ENCODE data around the gene ESPN. TPM values are rescaled to one million over a fixed set of nuclear protein-coding genes. Genes with fewer than 3 reads are reported as not detected.

ESPN gene
- total and polyA plus RNA-seq, 2 of the 8 experiments (the other 6 are each of a cell fraction or from before 2014, with no cell fraction given), result 5.2 to 16.3 TPM

DNA sequence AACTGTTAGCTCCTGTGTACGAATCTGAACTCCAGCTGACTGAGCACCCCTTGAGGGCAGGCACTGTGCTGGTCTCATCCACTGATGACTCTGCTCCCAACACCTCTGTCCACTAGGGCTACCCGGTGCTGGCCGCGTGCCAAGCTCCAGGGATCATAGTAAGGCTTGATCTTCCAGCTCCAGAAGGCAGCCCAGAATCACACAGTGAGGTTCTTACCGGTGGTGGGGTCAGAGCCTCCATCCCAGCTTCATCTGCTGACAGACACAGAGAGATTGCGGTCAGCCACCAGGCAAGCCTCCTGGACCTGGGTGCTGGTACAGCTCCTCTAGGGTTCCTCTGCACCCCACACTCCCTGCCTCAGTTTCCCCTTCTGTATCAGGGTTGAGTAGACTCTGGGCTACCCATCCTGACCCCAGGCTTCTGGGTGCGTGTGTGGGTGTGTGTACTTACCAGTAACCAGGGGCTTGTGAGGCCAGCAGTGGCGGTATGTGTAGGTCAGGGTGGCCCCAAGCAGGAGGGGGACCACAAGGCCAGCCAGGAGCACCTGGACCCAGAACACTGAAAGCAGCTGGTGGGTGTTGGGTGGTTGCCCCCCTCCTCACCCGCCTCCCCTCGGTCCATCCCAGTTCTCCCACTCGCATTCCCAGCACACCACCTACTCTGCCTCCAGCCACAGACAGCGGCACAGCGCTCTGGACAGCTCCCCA, 38.0 kb downstream of the ESPN start (continued):
- TF ChIP-seq CBX8 (IDR thresholded peaks at IDR 0.05; ENCODE audit: borderline replicate concordance, low read depth, low read length), result no peak
- TF ChIP-seq, protein P1, sequence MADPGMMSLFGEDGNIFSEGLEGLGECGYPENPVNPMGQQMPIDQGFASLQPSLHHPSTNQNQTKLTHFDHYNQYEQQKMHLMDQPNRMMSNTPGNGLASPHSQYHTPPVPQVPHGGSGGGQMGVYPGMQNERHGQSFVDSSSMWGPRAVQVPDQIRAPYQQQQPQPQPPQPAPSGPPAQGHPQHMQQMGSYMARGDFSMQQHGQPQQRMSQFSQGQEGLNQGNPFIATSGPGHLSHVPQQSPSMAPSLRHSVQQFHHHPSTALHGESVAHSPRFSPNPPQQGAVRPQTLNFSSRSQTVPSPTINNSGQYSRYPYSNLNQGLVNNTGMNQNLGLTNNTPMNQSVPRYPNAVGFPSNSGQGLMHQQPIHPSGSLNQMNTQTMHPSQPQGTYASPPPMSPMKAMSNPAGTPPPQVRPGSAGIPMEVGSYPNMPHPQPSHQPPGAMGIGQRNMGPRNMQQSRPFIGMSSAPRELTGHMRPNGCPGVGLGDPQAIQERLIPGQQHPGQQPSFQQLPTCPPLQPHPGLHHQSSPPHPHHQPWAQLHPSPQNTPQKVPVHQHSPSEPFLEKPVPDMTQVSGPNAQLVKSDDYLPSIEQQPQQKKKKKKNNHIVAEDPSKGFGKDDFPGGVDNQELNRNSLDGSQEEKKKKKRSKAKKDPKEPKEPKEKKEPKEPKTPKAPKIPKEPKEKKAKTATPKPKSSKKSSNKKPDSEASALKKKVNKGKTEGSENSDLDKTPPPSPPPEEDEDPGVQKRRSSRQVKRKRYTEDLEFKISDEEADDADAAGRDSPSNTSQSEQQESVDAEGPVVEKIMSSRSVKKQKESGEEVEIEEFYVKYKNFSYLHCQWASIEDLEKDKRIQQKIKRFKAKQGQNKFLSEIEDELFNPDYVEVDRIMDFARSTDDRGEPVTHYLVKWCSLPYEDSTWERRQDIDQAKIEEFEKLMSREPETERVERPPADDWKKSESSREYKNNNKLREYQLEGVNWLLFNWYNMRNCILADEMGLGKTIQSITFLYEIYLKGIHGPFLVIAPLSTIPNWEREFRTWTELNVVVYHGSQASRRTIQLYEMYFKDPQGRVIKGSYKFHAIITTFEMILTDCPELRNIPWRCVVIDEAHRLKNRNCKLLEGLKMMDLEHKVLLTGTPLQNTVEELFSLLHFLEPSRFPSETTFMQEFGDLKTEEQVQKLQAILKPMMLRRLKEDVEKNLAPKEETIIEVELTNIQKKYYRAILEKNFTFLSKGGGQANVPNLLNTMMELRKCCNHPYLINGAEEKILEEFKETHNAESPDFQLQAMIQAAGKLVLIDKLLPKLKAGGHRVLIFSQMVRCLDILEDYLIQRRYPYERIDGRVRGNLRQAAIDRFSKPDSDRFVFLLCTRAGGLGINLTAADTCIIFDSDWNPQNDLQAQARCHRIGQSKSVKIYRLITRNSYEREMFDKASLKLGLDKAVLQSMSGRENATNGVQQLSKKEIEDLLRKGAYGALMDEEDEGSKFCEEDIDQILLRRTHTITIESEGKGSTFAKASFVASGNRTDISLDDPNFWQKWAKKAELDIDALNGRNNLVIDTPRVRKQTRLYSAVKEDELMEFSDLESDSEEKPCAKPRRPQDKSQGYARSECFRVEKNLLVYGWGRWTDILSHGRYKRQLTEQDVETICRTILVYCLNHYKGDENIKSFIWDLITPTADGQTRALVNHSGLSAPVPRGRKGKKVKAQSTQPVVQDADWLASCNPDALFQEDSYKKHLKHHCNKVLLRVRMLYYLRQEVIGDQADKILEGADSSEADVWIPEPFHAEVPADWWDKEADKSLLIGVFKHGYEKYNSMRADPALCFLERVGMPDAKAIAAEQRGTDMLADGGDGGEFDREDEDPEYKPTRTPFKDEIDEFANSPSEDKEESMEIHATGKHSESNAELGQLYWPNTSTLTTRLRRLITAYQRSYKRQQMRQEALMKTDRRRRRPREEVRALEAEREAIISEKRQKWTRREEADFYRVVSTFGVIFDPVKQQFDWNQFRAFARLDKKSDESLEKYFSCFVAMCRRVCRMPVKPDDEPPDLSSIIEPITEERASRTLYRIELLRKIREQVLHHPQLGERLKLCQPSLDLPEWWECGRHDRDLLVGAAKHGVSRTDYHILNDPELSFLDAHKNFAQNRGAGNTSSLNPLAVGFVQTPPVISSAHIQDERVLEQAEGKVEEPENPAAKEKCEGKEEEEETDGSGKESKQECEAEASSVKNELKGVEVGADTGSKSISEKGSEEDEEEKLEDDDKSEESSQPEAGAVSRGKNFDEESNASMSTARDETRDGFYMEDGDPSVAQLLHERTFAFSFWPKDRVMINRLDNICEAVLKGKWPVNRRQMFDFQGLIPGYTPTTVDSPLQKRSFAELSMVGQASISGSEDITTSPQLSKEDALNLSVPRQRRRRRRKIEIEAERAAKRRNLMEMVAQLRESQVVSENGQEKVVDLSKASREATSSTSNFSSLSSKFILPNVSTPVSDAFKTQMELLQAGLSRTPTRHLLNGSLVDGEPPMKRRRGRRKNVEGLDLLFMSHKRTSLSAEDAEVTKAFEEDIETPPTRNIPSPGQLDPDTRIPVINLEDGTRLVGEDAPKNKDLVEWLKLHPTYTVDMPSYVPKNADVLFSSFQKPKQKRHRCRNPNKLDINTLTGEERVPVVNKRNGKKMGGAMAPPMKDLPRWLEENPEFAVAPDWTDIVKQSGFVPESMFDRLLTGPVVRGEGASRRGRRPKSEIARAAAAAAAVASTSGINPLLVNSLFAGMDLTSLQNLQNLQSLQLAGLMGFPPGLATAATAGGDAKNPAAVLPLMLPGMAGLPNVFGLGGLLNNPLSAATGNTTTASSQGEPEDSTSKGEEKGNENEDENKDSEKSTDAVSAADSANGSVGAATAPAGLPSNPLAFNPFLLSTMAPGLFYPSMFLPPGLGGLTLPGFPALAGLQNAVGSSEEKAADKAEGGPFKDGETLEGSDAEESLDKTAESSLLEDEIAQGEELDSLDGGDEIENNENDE (IDR thresholded peaks at IDR 0.05; ENCODE audit: insufficient replicate concordance, low read length), result no peak
- no peak for TF ChIP-seq FOSL1 (IDR thresholded peaks at IDR 0.05; ENCODE audit: insufficient read depth, low read depth, low read length)

Data from H1 (cell line).